Stimulated activated CD4-positive, alpha-beta T cell treated with anti-CD3 and anti-CD28 coated beads, Interleukin-1b, Interleukin-23, amount 100 ng/mL, for 4 hours (primary cell): ENCODE results near the gene MGMT.

ENCODE experiments used
- DNase-seq, 2 donors: peaks; one replicate each; pipeline ENCODE4 v3.0.0-alpha.2; 2020; ENCODE audit warnings: low read depth in 2 of 2

MGMT gene

GRCh38 chr10:129621693-129622092, 154.7 kb downstream of the MGMT start:
- DNase-seq, result no peak

- no peak for DNase-seq
Measured at GRCh38 chr10:129622291-129622690, 155.2 kb downstream of the MGMT start.

DNA sequence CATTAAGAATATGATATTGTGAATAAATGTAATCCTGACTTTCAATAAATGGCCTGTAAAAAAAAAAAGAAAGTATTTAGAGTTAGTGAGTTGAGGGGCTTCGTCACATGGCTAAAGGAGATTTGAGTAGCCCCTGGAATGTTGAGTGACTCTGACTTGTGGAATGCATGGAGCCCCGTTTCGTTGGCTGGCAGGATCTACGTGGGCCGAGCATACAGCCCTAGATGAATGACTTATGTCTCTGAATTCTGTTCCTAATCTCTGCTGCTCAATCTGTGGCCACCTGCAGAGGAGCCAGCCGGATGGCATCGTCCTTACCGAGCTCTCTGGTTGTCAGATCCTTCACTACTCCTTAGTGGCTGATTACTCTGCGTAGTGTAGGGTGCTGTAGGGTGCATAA, 155.7 kb downstream of the MGMT start:
- DNase-seq, result no peak

- no peak for DNase-seq
Measured at GRCh38 chr10:129624526-129624925, 157.5 kb downstream of the MGMT start.

DNA sequence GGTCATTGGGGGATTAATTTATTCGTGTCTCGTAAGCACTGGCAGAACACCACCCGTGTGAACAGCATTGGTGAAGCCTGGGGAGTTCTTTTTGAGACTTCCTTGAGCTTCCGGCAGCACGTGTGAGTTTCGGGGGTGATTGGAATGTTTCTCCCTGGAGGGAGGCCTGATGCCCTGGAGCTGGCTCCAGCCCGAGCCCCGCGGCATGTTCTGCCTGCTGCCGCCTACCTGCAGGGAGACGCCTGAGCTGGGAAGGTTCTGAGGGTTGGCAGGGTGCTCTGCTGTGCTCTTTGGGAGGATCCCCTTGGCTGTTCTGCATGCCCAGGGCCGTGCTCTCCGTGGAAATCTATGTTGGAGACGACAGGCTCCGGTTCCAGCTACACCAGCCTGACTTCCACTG, 159.3 kb downstream of the MGMT start:
- DNase-seq, result no peak

DNA sequence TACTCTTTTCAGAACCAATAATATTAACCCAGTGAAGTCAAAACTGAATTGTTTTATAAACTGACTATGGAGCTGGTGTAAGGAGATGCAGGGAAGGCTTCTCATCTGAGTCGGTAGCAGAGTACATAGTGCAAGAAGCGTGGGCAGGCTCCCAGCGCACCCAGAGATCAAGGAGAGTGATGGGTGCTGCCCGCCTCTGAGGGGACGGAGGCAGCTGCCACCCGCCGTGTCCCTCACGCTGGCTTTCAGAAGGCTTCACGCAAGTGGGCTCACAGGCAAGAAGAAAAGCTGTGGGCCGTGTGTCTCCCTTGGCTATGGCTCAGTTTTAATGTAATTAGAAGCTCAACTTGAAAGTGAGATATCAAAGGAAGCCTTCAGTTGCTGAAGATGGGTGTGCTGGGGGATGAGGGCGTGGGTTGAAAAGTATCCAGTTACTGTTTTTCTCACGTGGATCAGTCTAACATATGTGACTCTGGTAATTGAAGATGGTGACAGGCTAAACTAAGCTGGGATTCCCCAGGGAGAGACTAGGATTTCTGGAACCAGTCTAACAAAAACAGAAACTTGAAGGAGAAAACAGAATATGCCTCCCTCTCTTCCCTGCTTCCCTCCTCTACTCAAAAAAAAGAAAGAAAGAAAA, 159.9 kb downstream of the MGMT start:
- DNase-seq, result no peak

GRCh38 chr10:129627442-129627841, 160.4 kb downstream of the MGMT start:
- no peak for DNase-seq

DNA sequence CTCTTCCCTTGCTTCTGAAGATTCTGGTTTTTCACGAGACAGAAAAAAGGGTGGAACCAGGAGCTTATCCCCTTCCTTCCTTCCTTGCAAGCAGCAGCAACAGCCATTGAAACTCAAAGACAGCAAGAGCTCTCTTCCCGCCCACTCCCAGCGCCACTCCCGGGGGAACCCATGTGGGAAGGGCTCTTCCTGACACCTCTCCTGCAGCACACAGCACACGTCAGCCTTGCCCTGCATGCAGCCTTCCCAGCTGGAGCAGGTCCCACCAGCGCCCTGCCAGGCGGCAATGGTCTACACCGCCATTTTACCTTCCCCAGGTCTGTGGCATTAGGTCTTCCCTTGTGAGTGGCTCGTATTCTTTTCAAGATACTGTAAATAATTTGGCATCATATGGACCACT, 161.8 kb downstream of the MGMT start:
- no peak for DNase-seq

GRCh38 chr10:129629911-129630310, 162.9 kb downstream of the MGMT start:
- no peak for DNase-seq

DNA sequence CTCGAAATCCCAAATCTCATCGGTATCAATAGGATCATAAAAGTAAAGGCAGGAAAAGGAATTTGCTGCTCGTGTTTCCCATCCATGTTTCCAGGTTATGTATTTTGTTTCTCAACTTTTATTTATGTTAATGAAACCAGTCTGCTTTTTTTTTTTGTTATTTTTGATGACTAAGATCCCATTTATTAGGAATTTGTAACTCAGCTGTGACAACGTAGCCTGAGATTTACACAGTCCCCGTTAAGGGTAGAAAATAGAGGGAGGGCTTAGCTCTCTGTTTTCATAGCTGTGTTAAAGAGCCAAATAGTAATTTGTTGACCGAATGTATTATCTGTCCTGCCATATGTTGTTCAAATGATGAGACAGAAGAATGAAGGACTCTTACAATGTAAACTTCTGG, 164.0 kb downstream of the MGMT start:
- no peak for DNase-seq

- no peak for DNase-seq
Measured at GRCh38 chr10:129631870-129632623, 165.0 kb downstream of the MGMT start.

- DNase-seq, result no peak
Measured at GRCh38 chr10:129637010-129637409, 170.0 kb downstream of the MGMT start.

DNA sequence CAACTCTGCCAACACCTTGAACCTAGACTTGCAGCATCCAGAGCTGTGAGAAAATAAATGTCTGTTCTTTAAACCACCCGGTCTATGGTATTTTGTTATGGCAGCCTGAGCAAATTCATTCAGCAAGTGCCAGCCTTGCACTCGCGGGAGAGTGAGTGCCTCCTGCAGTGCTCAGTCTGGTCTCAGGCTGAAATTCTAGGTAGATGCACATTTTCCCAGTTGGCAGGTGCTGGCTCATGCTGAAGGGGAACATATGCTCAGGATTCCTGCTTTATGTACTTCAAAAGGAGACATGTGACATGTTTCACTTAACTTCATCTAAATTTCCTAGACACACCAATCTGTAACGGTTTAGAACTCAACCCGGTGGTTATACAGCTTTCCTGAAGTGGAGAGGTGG, 170.8 kb downstream of the MGMT start:
- DNase-seq, result no peak

- DNase-seq, result no peak
Measured at GRCh38 chr10:129641351-129641750, 174.3 kb downstream of the MGMT start.

DNA sequence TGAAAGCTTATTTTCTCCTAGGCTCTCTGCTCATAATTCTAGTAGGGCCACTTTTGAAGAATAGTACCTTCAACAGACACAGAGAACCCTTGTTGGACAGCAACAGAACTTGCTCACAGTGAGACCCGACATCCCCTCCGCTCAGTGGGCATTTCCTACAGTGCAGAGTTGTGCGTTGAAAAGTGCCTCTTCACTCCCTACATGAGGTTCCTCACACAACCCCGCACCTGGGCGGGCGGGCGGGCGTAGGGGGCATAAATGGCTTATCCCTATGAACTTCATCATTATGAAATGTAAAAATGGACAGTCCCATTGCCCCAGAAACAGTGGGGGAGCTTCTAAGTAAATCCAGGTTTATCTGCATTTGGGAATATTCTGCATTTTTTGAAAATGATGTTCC, 174.9 kb downstream of the MGMT start:
- no peak for DNase-seq

- DNase-seq, result no peak
Measured at GRCh38 chr10:129642427-129642826, 175.4 kb downstream of the MGMT start.

- DNase-seq, result no peak
Measured at GRCh38 chr10:129643266-129643665, 176.2 kb downstream of the MGMT start.

DNA sequence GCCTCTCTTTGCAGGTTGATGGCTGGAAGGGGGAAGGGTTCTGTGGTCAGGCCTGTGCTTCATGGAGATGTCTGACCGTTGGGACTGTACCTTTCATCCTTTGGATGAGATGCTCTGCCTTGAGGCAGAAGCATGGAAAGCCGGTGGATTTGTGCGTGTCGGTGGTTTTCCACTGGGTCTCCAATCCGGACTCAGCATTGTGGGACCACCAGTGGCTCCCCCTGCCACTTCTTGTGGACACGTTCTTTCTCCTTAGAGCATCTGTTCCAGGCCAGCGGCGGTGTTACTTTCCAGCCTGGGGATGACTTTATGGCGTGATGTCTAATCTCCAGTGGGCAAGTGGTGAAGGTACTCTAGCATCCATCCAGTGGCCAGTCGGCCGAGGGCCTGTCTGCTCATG, 178.4 kb downstream of the MGMT start:
- DNase-seq, result no peak

DNA sequence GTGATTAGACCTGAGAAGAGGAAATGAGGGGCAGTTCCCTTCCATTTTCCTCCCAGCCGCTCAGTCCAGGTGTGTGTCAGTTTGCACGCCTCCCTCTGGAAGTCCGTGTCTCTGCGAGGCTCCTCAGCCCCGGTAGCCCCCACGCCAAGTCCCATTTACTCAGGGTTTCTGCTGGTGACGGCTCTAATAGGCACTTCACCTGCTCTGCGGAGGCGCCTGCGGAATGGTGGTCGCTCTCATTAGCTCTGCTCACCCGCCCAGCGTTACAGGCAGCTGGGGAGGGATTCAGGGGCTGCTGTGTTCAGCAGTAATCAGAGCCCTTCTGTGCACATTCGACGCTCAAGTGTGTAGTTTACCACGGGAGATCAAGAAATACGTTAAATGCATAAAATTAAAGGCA, 179.9 kb downstream of the MGMT start:
- no peak for DNase-seq

DNA sequence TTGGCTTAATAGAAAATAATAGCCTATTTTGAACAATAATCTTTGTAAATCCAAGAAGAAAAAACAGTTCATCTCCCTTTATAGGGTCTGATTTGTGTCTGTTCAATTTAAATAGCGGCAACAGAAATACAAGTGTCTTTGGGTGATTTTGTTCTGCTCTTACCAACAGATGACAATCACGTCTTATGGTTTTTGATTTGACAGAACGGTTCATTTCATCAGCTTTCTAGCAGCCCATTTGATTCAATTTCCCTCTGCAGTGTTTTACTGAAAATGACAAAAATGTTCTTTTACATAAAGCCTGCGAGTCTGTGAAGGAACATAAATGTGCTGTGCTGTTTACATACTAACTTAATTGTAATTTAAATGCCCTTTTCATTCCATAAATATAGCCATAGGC, 180.5 kb downstream of the MGMT start:
- DNase-seq, result no peak

- no peak for DNase-seq
Measured at GRCh38 chr10:129648856-129649255, 181.8 kb downstream of the MGMT start.

DNA sequence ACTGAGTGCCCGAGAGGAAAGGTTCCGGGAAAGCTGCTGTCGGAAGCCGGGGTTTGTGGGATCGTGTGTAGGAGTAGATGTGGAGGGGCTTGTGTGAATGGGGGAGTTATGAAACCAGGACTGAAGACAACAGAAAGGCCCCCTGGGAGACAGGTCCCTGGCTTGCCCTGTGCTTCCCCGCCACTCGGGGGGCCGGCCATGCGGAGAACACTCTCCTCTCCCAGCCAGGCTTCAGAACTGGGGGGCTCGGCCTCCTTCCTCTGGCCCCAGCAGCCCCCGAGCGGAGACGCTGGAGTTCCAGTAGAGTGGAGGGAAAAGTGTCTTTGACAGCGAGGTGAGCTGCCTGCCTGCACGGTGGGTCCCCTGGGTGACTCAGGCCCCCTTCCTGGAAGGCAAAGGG, 185.0 kb downstream of the MGMT start:
- no peak for DNase-seq

DNA sequence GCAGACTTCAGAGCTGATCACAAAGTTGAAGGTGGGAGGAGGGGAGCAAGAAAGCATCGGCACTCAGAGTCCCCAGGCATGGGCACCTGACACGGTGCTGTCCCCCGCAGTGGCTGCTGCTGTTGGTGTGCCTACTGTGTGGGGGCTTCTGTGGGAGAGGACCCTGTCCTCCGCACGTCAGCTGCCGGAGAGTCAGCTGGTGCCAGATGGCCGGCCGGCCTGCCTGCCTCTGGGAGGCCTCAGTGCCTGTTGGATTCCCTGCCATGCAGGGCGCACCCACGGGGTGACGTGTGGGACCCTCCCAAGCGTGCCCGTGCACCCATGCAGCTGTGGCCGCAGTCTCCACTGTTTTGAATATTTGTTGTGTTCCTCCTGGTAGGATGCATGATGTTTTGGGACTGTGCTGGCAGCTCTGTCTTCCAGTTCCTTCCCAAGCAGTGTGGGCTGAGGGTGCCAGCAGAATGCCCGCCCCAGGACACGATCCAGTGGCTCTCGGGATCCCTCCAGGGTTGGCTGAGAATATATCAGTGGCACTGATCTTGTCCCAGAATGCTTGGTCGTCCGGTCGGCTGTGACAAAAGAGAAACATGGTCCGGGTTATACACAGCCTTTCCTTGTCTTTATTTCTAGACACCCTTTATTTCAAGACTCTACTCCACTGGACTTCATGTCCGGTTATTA, 185.6 kb downstream of the MGMT start:
- DNase-seq, result no peak
